AG10803 (cell line): Measurements from ENCODE around the gene SLC35B4.

Source experiments
- DNase-seq: peaks from one replicate; pipeline ENCODE4 v3.0.0; 2010; ENCODE audit warnings: low read depth
- H3K4me3 ChIP-seq: 2 replicates; pipeline ENCODE4 v1.5.1; 2011; ENCODE audit warnings: mild to moderate bottlenecking, low read length, control low read depth
- TF ChIP-seq, protein P1 (sequence below): conservative IDR thresholded peaks from 2 replicates; pipeline ENCODE4 v1.5.1; 2011; ENCODE audit warnings: mild to moderate bottlenecking, low read length, control low read depth, inconsistent platforms

SLC35B4 gene

DNA sequence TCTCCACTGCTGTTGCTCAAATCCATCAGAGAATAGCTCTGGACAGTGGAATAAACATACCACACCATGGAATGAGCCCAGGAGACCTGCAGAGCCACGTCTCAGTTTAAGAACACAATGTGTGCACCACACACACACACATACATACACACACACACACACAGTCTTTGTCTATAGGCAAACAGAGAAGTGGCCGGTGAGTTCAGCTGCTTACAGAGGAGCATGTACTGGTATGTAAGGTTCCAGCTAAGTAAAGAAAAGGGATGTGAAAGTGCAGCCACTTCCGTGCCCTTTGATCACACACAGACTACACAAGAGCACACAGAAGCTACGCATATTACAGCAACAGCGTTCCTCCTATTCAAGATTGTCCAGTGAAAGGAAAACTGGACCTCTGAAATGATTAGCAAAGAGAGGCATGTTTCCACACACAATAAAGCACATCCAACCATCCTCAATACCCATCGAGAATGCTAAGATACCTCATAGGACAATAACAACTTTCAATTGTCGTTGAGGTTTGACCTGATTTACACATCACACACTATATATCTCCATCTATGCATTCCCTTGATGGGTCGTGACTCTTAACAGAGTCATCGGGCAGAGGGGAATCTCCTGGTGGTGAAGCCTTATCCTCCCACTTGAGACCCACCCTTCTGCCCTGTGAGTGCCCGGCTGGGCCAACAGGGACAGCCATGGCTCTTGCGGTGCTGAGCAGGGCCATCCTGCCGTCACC is 23.6 kb downstream of the SLC35B4 start:
- no peak for DNase-seq
- H3K4me3 ChIP-seq = no peak overlapping the region
- TF ChIP-seq, protein P1, sequence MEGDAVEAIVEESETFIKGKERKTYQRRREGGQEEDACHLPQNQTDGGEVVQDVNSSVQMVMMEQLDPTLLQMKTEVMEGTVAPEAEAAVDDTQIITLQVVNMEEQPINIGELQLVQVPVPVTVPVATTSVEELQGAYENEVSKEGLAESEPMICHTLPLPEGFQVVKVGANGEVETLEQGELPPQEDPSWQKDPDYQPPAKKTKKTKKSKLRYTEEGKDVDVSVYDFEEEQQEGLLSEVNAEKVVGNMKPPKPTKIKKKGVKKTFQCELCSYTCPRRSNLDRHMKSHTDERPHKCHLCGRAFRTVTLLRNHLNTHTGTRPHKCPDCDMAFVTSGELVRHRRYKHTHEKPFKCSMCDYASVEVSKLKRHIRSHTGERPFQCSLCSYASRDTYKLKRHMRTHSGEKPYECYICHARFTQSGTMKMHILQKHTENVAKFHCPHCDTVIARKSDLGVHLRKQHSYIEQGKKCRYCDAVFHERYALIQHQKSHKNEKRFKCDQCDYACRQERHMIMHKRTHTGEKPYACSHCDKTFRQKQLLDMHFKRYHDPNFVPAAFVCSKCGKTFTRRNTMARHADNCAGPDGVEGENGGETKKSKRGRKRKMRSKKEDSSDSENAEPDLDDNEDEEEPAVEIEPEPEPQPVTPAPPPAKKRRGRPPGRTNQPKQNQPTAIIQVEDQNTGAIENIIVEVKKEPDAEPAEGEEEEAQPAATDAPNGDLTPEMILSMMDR = no peak

DNA sequence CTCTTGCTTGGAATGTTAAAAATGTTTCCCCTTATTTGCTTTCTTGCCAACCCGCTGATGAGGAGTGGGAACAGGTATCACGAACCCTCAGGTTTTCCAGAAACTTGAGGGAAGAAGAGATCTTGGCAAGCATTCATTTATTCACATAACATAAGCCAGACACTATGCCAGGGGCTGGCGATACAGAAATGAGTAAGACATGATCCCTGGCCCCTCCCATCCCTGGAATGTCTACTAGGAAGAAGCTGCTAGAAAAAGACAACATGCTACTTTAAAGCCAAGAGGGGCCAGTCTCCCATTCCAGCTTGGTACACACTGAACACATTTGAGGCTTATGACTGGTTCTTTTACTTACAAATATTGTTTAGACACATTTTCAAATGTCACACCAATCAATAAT is 26.4 kb downstream of the SLC35B4 start:
- peak; percentile 48 for DNase-seq
- no peak overlapping the region for H3K4me3 ChIP-seq
- TF ChIP-seq, protein P1 = no peak

DNA sequence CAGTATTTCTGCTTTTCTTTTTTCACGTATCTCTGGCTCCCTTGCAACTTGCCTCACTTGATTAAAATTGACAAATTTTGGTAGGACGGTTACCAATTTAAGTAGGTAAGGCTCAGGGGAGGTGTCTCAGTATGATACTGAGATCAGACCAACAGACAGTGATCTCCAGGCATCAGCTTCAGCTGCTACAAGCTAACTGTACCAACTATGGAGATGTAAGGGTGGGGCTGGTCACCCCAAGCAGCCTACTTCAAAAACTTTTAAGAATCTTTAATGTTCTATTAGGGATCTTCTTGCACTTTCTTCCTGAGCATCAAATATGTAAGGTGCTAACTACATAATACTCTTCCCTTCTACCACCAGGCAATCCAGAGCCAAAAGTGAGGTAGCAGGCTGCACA is 26.9 kb downstream of the SLC35B4 start:
- no peak for DNase-seq
- TF ChIP-seq, protein P1 = no peak
- no peak overlapping the region for H3K4me3 ChIP-seq

DNA sequence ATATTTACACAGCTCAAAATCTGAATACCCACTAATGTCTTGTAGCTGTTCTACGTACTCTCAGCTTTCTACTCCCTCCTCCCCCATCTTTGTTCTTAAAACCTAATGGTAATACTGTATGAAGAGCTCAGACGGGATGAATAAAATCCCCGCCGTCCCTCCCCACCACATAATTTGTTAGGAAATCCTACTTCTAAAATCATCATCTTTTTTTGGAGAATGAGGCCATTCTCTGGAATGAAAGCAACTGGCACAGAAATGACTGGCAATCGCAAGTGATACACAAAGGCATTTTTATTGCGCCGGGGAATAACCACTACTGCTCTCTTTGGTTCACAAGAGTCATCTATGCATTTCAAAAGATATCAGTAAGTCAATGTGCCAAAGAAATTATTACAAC is 27.3 kb downstream of the SLC35B4 start:
- peak; percentile 71 for DNase-seq
- TF ChIP-seq, protein P1 = no peak
- H3K4me3 ChIP-seq = peak overlapping the region; percentile 11

DNA sequence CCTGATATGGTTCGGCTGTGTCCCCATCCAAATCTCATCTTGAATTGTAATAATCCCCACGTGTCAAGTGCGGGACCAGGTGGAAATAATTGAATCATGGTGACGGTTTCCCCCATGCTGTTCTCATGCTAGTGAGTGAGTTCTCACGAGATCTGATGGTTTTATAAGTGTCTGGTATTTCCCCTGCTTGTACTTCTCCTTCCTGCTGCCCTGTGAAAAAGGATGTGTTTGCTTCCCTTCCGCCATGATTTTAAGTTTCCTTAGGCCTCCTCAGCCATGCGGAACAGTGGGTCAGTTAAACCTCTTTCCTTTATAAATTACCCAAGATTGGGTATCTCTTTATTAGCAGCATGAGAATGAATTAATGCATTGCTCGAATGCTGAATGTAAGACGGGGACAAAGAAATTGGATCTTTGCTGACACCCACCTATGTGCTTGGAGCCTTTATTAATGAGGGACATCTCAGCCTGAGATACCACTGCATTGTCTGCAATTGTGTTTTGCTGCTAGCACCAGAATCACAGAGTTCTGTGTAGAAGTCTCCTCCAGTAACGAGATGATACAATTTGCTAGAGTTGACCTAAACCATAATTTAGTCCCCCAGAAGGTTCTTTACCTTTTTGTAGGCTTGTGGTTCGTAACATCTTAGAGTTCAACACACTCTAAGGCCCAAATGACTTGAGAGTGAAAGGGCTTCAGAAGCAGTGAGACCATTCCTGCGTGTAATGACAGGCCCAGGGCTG is 28.6 kb downstream of the SLC35B4 start:
- TF ChIP-seq, protein P1 = no peak
- no peak for DNase-seq
- H3K4me3 ChIP-seq = no peak overlapping the region

DNA sequence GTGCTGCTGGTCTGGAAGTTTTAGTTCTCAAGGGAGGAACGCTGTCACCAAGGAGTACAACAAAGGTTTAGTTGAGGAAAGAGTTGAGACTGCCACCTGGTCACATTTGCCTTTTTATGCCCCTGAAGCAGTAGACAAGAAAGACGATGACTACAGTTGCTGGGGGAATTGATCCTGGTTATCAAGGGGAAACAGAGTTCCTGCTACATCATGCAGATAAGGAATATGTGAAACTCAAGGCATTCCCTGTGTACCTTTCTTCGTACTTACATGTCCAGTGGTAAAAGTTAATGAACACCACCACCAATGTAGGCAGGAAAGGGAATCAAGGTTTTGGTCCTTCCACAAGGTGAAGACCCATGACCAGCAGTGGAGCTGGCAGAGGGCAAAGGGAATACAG is 31.8 kb downstream of the SLC35B4 start:
- H3K4me3 ChIP-seq = no peak overlapping the region
- no peak for DNase-seq
- TF ChIP-seq, protein P1 = no peak

DNA sequence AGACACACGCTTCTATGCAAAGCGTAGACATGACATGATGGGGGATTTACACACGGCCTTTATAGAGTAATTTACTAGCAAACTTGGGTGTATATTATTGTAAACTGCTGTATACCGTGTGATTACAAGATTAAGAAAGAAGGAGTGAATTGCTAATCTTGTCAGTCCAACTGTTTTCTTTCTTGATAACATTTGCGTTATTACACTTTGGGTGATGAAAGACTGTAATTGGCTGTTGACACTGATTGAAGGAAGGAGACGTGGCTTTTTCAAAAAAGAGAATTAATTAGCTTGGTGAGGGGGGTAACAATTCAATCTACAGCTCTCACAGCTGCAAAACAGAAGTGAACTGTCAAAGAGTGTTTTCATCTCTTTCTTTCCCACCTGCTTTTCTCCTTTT is 32.7 kb downstream of the SLC35B4 start:
- H3K4me3 ChIP-seq = no peak overlapping the region
- no peak for DNase-seq
- TF ChIP-seq, protein P1 = no peak
